K562 (cell line): Measurements from ENCODE around the gene RCOR2. TPM values are rescaled to one million over a fixed set of nuclear protein-coding genes. Genes with fewer than 3 reads are reported as not detected.

ENCODE experiments used
- BCL6 ChIP-seq: fragments of 250-450 bp; sonication (Bioruptor Pico); IDR thresholded peaks from 2 replicates; pipeline ENCODE4 v1.4.0; 2020
- BCLAF1 ChIP-seq, 2 experiments: fragments of 450-650 bp in 1 of 2; IDR thresholded peaks; 2 replicates each; pipeline ENCODE4 v1.6.1; 2011 to 2017; ENCODE audit warnings: low read depth in 2 of 2, antibody characterized with exemption in 1 of 2, borderline replicate concordance in 1 of 2, low read length in 1 of 2, mild to moderate bottlenecking in 1 of 2, mixed read lengths in 1 of 2; ENCODE audit not compliant: control insufficient read depth in 1 of 2
- ELF2 ChIP-seq: fragments of 250-450 bp; sonication (Bioruptor Pico); IDR thresholded peaks from 2 replicates; pipeline ENCODE4 v1.5.0; 2021; ENCODE audit warnings: mild to moderate bottlenecking
- GTF2B ChIP-seq: IDR thresholded peaks from 2 replicates; pipeline ENCODE4 v1.6.1; 2011; ENCODE audit not compliant: insufficient read length; ENCODE audit errors: extremely low read depth
- KAT2B ChIP-seq: IDR thresholded peaks from one replicate; pipeline ENCODE4 v1.6.1; 2012; ENCODE audit warnings: low read depth, mild to moderate bottlenecking, control low read depth, inconsistent platforms, low read length, moderate library complexity
- LCOR ChIP-seq: sonication (generic); formaldehyde crosslinking; IDR thresholded peaks from 2 replicates; pipeline ENCODE4 v1.8.0; 2022; ENCODE audit warnings: mild to moderate bottlenecking, missing genetic modification reagents
- NELFE ChIP-seq: IDR thresholded peaks from 2 replicates; pipeline ENCODE4 v1.6.1; 2011; ENCODE audit warnings: mild to moderate bottlenecking; ENCODE audit not compliant: insufficient read depth, insufficient read length
- RHOXF2B ChIP-seq: fragments of 250-450 bp; sonication (Bioruptor Pico); conservative IDR thresholded peaks from 2 replicates; pipeline ENCODE4 v1.5.1; 2021
- SAFB2 ChIP-seq: fragments of 200-400 bp; formaldehyde crosslinking; IDR thresholded peaks from 2 replicates; pipeline ENCODE4 v1.6.1; 2018; ENCODE audit warnings: borderline replicate concordance, low read length, low read depth, moderate library complexity; ENCODE audit not compliant: severe bottlenecking
- SNIP1 ChIP-seq: fragments of 450-650 bp; IDR thresholded peaks from 2 replicates; pipeline ENCODE4 v1.7.1; 2017; ENCODE audit warnings: low read depth, mild to moderate bottlenecking
- SPI1 ChIP-seq: IDR thresholded peaks from 2 replicates; pipeline ENCODE4 v1.6.1; 2011; ENCODE audit warnings: low read depth, low read length, control low read depth, borderline replicate concordance
- TFAM ChIP-seq: fragments of 250-450 bp; sonication (Bioruptor Pico); conservative IDR thresholded peaks from 2 replicates; pipeline ENCODE4 v1.5.0; 2021; ENCODE audit warnings: mild to moderate bottlenecking, moderate library complexity
- ZNF23 ChIP-seq: fragments of 250-450 bp; sonication (Bioruptor Pico); IDR thresholded peaks from 2 replicates; pipeline ENCODE4 v1.4.0; 2020; ENCODE audit warnings: mild to moderate bottlenecking
- polyA plus RNA-seq, 8 experiments: library from polyadenylated mRNA; depleted of rRNA in 4 of 8; stranded (reverse) in 5 of 8; unstranded in 3 of 8; fragments of >200 nt; fragmentation: Nextera tagmentation in 2 of 8; fragmentation: Illumina TruSeq in 1 of 8; extraction: Ambion mirVana in 2 of 8; extraction: Trizol in 1 of 8; gene quantifications; 2 replicates each; pipeline versions ENCODE4 v1.2.1 to v1.2.3, GENCODE V29; 2011 to 2014; ENCODE audit warnings: inconsistent platforms in 1 of 8, missing spikeins in 1 of 8
- total RNA-seq, 7 experiments: library from RNA; depleted of rRNA in 6 of 7; stranded (reverse); fragments of >200 nt in 6 of 7; fragmentation: Illumina TruSeq in 2 of 7; extraction: Trizol in 2 of 7; gene quantifications; 2 replicates each; pipeline versions ENCODE4 v1.2.1 to v1.2.3, GENCODE V29; 2011 to 2021; ENCODE audit warnings: low replicate concordance in 1 of 7
- TF ChIP-seq, protein P1 (sequence below): fragments of 250-450 bp; sonication (Bioruptor Pico); IDR thresholded peaks from 2 replicates; pipeline ENCODE4 v1.8.0; 2022; ENCODE audit warnings: inconsistent platforms
- TF ChIP-seq, protein P2 (sequence below): fragments of 450-650 bp; IDR thresholded peaks from 2 replicates; pipeline ENCODE4 v1.6.1; 2016; ENCODE audit warnings: low read depth, mild to moderate bottlenecking, moderate library complexity
- TF ChIP-seq, protein P3 (sequence below): fragments of 450-650 bp; IDR thresholded peaks from 2 replicates; pipeline ENCODE4 v1.6.1; 2016; ENCODE audit warnings: borderline replicate concordance

RCOR2 gene
- total and polyA plus RNA-seq, 9 of the 15 experiments (the other 6 are each of a cell fraction or from before 2014, with no cell fraction given) = 0.04 to 6.5 (median 2.5) TPM; not detected in 1

DNA sequence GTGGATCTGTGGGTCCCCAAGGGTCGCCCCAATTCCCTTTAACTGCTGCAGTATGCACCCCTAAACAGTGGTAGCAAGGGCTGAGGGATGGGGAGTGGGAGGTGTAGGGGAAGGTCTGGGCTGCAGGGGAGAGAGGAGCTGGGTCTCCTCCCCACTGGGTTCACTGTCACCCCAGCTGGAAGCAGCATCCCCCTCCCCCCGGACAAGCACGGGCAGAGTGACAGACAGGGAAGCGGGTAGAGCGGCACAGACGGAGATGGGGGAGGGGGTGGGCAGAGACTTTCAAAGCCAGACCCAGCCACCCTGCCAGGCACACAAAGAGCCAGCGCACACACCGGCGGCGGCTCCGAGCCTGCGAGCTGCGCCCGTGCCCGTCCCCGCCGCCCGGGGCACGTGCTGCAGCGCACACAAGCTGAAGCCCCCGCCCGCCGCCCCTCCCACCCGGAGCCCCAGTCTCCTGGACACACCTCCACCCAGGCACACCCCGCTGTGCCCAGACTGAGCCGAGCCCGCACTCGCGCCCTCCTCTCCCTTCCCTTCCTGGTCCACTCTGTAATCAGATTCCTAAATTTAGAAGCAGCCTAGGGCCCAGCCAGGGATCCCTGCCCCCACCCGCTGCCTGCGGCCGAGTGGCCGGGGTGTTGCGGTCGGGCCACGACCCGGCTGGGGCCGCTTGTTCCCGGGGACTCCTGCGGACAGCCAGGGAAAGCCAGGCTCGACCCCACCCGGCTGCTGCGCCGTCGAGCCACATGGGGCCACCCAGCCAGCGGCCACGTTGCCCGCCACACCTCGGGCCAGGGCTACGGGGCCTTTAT lies 935 bp upstream of the RCOR2 start (continued):
- no peak for TF ChIP-seq SPI1
- no peak for TF ChIP-seq BCLAF1 (IDR thresholded peaks at IDR 0.05; ENCODE audit: borderline replicate concordance in 1 of 2, control insufficient read depth in 1 of 2, low read depth in 2 of 2, low read length in 1 of 2)
- TF ChIP-seq, protein P1, sequence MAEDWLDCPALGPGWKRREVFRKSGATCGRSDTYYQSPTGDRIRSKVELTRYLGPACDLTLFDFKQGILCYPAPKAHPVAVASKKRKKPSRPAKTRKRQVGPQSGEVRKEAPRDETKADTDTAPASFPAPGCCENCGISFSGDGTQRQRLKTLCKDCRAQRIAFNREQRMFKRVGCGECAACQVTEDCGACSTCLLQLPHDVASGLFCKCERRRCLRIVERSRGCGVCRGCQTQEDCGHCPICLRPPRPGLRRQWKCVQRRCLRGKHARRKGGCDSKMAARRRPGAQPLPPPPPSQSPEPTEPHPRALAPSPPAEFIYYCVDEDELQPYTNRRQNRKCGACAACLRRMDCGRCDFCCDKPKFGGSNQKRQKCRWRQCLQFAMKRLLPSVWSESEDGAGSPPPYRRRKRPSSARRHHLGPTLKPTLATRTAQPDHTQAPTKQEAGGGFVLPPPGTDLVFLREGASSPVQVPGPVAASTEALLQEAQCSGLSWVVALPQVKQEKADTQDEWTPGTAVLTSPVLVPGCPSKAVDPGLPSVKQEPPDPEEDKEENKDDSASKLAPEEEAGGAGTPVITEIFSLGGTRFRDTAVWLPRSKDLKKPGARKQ (CRISPR knock-in tag) = no peak
- no peak for TF ChIP-seq TFAM (CRISPR knock-in tag)
- 0 out of 2 replicates have a peak, but pooled peaks have one; percentile 53 for TF ChIP-seq LCOR (CRISPR knock-in tag)
- TF ChIP-seq, protein P2, sequence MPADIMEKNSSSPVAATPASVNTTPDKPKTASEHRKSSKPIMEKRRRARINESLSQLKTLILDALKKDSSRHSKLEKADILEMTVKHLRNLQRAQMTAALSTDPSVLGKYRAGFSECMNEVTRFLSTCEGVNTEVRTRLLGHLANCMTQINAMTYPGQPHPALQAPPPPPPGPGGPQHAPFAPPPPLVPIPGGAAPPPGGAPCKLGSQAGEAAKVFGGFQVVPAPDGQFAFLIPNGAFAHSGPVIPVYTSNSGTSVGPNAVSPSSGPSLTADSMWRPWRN = no peak
- TF ChIP-seq BCL6 (CRISPR knock-in tag) = no peak
- TF ChIP-seq GTF2B = no peak
- TF ChIP-seq ZNF23 (CRISPR knock-in tag) = no peak
- no peak for TF ChIP-seq SAFB2
- TF ChIP-seq NELFE = no peak
- TF ChIP-seq, protein P3, sequence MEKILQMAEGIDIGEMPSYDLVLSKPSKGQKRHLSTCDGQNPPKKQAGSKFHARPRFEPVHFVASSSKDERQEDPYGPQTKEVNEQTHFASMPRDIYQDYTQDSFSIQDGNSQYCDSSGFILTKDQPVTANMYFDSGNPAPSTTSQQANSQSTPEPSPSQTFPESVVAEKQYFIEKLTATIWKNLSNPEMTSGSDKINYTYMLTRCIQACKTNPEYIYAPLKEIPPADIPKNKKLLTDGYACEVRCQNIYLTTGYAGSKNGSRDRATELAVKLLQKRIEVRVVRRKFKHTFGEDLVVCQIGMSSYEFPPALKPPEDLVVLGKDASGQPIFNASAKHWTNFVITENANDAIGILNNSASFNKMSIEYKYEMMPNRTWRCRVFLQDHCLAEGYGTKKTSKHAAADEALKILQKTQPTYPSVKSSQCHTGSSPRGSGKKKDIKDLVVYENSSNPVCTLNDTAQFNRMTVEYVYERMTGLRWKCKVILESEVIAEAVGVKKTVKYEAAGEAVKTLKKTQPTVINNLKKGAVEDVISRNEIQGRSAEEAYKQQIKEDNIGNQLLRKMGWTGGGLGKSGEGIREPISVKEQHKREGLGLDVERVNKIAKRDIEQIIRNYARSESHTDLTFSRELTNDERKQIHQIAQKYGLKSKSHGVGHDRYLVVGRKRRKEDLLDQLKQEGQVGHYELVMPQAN = no peak
- TF ChIP-seq SNIP1 = no peak
- no peak for TF ChIP-seq RHOXF2B
- no peak for TF ChIP-seq ELF2 (CRISPR knock-in tag)
- TF ChIP-seq KAT2B = no peak
